Dendritic cell treated with granulocyte-macrophage colony-stimulating factor and Interleukin-4, amounts not matched to agents 40 ng/mL and 50 ng/mL, for 4 days (primary cell): Measurements from ENCODE around the gene PTPRJ.
"Not testable (repeated sequence)": the region's sequence is repeated elsewhere in the genome, so short reads cannot be mapped to it uniquely, and the experiment has no call there.

Source experiments
- H3K27ac Mint-ChIP-seq: one replicate; pipeline ENCODE4 v1.8.0; 2022; ENCODE audit warnings: mild to moderate bottlenecking, mixed read lengths
- H3K27me3 Mint-ChIP-seq: one replicate; pipeline ENCODE4 v1.8.0; 2022; ENCODE audit warnings: mild to moderate bottlenecking, mixed read lengths
- H3K36me3 Mint-ChIP-seq: one replicate; pipeline ENCODE4 v1.8.0; 2022; ENCODE audit warnings: low read depth, mixed read lengths
- H3K4me1 Mint-ChIP-seq: one replicate; pipeline ENCODE4 v1.8.0; 2022; ENCODE audit warnings: low read depth, mixed read lengths
- H3K4me3 Mint-ChIP-seq: one replicate; pipeline ENCODE4 v1.8.0; 2022; ENCODE audit warnings: mild to moderate bottlenecking, moderate library complexity, mixed read lengths
- H3K9me3 Mint-ChIP-seq: one replicate; pipeline ENCODE4 v1.8.0; 2022; ENCODE audit warnings: mixed read lengths
- intact Hi-C: fragments of 100-400 bp; cut with micrococcal nuclease; formaldehyde crosslinking; loops from one replicate; pipeline ENCODE4 v1.15.0; 2022

The PTPRJ gene

GRCh38 chr11:47950396-47950795 is 30.0 kb upstream of the PTPRJ start:
- Mint-ChIP-seq H3K4me3 (no peak overlapping the region), H3K4me1 (peaks cover 58% of the 10 kb centered on the region), H3K27ac (peak overlapping the region; percentile 62), H3K36me3 (no peaks in the 10 kb centered on the region), H3K27me3 (no peaks in the 10 kb centered on the region), H3K9me3 (no peaks in the 10 kb centered on the region)
- intact Hi-C loops = no loop called here

- peaks cover 50% of the 10 kb centered on the region for H3K4me1 Mint-ChIP-seq
- H3K27me3 Mint-ChIP-seq, H3K27ac Mint-ChIP-seq, H3K36me3 Mint-ChIP-seq, H3K4me3 Mint-ChIP-seq, intact Hi-C loops, H3K9me3 Mint-ChIP-seq: not testable (repeated sequence)
Observed at GRCh38 chr11:47951504-47951903, 28.9 kb upstream of the PTPRJ start.

GRCh38 chr11:47955061-47955755 is 25.2 kb upstream of the PTPRJ start:
- H3K4me1 Mint-ChIP-seq = peaks cover 18% of the 10 kb centered on the region
- intact Hi-C loops = no loop called here
- H3K4me3 Mint-ChIP-seq = no peak overlapping the region
- no peaks in the 10 kb centered on the region for H3K27me3 Mint-ChIP-seq
- no peaks in the 10 kb centered on the region for H3K9me3 Mint-ChIP-seq
- no peaks in the 10 kb centered on the region for H3K36me3 Mint-ChIP-seq
- H3K27ac Mint-ChIP-seq = no peak overlapping the region

GRCh38 chr11:47960015-47960414 is 20.3 kb upstream of the PTPRJ start:
- no peaks in the 10 kb centered on the region for H3K4me1 Mint-ChIP-seq
- no peaks in the 10 kb centered on the region for H3K36me3 Mint-ChIP-seq
- H3K4me3 Mint-ChIP-seq = no peak overlapping the region
- intact Hi-C loops = no loop called here
- H3K27ac Mint-ChIP-seq = no peak overlapping the region
- H3K9me3 Mint-ChIP-seq = no peaks in the 10 kb centered on the region
- no peaks in the 10 kb centered on the region for H3K27me3 Mint-ChIP-seq

- Mint-ChIP-seq H3K27ac (no peak overlapping the region), H3K9me3 (no peaks in the 10 kb centered on the region), H3K27me3 (no peaks in the 10 kb centered on the region), H3K4me1 (no peaks in the 10 kb centered on the region), H3K4me3 (no peak overlapping the region), H3K36me3 (no peaks in the 10 kb centered on the region)
- intact Hi-C loops = no loop called here
Observed at GRCh38 chr11:47961383-47961782, 19.0 kb upstream of the PTPRJ start.

GRCh38 chr11:47964546-47964945 is 15.8 kb upstream of the PTPRJ start:
- H3K27ac Mint-ChIP-seq = no peak overlapping the region
- no peaks in the 10 kb centered on the region for H3K36me3 Mint-ChIP-seq
- intact Hi-C loops = no loop called here
- no peak overlapping the region for H3K4me3 Mint-ChIP-seq
- H3K4me1 Mint-ChIP-seq = peaks cover 10% of the 10 kb centered on the region
- no peaks in the 10 kb centered on the region for H3K27me3 Mint-ChIP-seq
- H3K9me3 Mint-ChIP-seq = no peaks in the 10 kb centered on the region

GRCh38 chr11:47967577-47968525 is 12.5 kb upstream of the PTPRJ start:
- Mint-ChIP-seq H3K27me3 (no peaks in the 10 kb centered on the region), H3K27ac (peak overlapping the region; percentile 42), H3K36me3 (no peaks in the 10 kb centered on the region), H3K4me3 (no peak overlapping the region), H3K4me1 (peaks cover 10% of the 10 kb centered on the region), H3K9me3 (no peaks in the 10 kb centered on the region)
- intact Hi-C loops = no loop called here

- Mint-ChIP-seq H3K4me3 (no peak overlapping the region), H3K4me1 (peaks cover 20% of the 10 kb centered on the region), H3K27me3 (no peaks in the 10 kb centered on the region), H3K27ac (no peak overlapping the region), H3K9me3 (no peaks in the 10 kb centered on the region), H3K36me3 (no peaks in the 10 kb centered on the region)
- intact Hi-C loops = no loop called here
Observed at GRCh38 chr11:47969401-47969800, 11.0 kb upstream of the PTPRJ start.

- H3K4me1 Mint-ChIP-seq = peaks cover 23% of the 10 kb centered on the region
- H3K27ac Mint-ChIP-seq = no peak overlapping the region
- no peak overlapping the region for H3K4me3 Mint-ChIP-seq
- no peaks in the 10 kb centered on the region for H3K36me3 Mint-ChIP-seq
- H3K9me3 Mint-ChIP-seq = no peaks in the 10 kb centered on the region
- intact Hi-C loops = loop anchor here (5.0 kb wide), 1 partner anchor 34 kb away; no protein-coding TSS in a partner anchor
- H3K27me3 Mint-ChIP-seq = no peaks in the 10 kb centered on the region
Observed at GRCh38 chr11:47971501-47971900, 8.9 kb upstream of the PTPRJ start.

- Mint-ChIP-seq H3K27me3 (peaks cover 2% of the 10 kb centered on the region), H3K9me3 (no peaks in the 10 kb centered on the region), H3K4me1 (peaks cover 17% of the 10 kb centered on the region), H3K27ac (peak overlapping the region; percentile 49), H3K36me3 (no peaks in the 10 kb centered on the region), H3K4me3 (no peak overlapping the region)
- intact Hi-C loops = loop anchor here (5.0 kb wide), 1 partner anchor 36 kb away; no protein-coding TSS in a partner anchor
Observed at GRCh38 chr11:47973173-47973572, 7.2 kb upstream of the PTPRJ start.

- Mint-ChIP-seq H3K9me3 (no peaks in the 10 kb centered on the region), H3K36me3 (peaks cover 4% of the 10 kb centered on the region), H3K4me3 (no peak overlapping the region), H3K27ac (no peak overlapping the region), H3K27me3 (peaks cover 8% of the 10 kb centered on the region), H3K4me1 (peaks cover 22% of the 10 kb centered on the region)
- intact Hi-C loops = no loop called here
Observed at GRCh38 chr11:47976931-47977330, 3.4 kb upstream of the PTPRJ start.

GRCh38 chr11:47977623-47978022 is 2.7 kb upstream of the PTPRJ start:
- H3K4me1 Mint-ChIP-seq = peaks cover 23% of the 10 kb centered on the region
- no peak overlapping the region for H3K4me3 Mint-ChIP-seq
- intact Hi-C loops = no loop called here
- H3K27me3 Mint-ChIP-seq = peaks cover 8% of the 10 kb centered on the region
- H3K9me3 Mint-ChIP-seq = no peaks in the 10 kb centered on the region
- no peak overlapping the region for H3K27ac Mint-ChIP-seq
- H3K36me3 Mint-ChIP-seq = peaks cover 8% of the 10 kb centered on the region

- Mint-ChIP-seq H3K27me3 (peaks cover 8% of the 10 kb centered on the region), H3K9me3 (no peaks in the 10 kb centered on the region), H3K4me3 (peak overlapping the region; percentile 65), H3K36me3 (peaks cover 27% of the 10 kb centered on the region), H3K27ac (peak overlapping the region; percentile 1), H3K4me1 (peaks cover 29% of the 10 kb centered on the region)
- intact Hi-C loops = loop anchor here (5.0 kb wide), 1 partner anchor 53 kb away; no protein-coding TSS in a partner anchor
Observed at GRCh38 chr11:47979378-47980087, 826 bp upstream of the PTPRJ start.
